Parietal lobe (tissue), 2 donors: ENCODE results near the gene SMPDL3A. TPM values are rescaled to one million over a fixed set of nuclear protein-coding genes. Genes with fewer than 3 reads are reported as not detected.

Source experiments
- small RNA-seq: library from RNA; depleted of rRNA; stranded (forward); fragments of <200 nt; gene quantifications from one replicate; pipeline ENCODE3, GENCODE V24; 2014; ENCODE audit warnings: low replicate concordance
- total RNA-seq: library from RNA; depleted of rRNA; stranded (reverse); fragments of >200 nt; gene quantifications from one replicate; pipeline ENCODE4 v1.2.3, GENCODE V29; 2014

Gene SMPDL3A, protein sequence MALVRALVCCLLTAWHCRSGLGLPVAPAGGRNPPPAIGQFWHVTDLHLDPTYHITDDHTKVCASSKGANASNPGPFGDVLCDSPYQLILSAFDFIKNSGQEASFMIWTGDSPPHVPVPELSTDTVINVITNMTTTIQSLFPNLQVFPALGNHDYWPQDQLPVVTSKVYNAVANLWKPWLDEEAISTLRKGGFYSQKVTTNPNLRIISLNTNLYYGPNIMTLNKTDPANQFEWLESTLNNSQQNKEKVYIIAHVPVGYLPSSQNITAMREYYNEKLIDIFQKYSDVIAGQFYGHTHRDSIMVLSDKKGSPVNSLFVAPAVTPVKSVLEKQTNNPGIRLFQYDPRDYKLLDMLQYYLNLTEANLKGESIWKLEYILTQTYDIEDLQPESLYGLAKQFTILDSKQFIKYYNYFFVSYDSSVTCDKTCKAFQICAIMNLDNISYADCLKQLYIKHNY
- 22.5 TPM for total RNA-seq

DNA sequence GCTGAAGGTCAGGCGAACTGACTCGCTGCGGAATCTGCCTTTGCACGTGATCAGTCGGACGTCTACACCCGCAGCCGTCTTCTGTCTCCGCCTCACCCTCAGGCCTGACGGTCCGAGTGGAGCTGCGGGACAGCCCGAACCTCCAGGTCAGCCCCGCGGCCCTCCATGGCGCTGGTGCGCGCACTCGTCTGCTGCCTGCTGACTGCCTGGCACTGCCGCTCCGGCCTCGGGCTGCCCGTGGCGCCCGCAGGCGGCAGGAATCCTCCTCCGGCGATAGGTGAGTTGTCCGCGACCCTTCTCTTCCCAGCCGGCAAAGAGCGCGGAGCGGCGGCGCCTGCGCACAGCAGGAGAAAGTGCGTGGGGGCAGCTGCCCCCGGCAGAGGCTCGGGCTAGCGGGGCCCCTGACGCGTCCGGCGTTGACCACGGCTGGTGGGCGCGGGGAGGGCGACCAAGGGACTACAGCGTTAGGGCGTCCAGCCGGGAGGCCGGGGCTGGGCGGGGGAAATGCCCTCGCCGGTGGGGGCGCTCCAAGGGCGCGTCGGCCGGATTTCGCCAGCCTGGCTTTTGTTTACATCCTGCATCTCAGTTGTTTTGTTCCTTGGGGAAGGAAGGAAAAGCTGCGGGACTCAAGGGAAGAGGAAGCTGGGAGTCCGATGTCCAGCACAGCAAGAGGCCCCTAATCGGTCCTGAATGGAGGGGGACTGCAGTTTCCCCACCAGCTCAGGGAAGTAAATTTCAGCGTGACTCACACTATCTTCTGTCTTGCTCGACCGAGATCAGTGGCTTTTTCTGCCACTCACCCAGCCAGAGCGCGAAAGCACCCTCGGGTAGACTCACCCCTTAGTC lies at the start of gene SMPDL3A:
TSS of gene SMPDL3A (plus strand) at position 77 of the 846 bp plus-strand sequence. CDS start at position 166, 89 bp downstream.

DNA sequence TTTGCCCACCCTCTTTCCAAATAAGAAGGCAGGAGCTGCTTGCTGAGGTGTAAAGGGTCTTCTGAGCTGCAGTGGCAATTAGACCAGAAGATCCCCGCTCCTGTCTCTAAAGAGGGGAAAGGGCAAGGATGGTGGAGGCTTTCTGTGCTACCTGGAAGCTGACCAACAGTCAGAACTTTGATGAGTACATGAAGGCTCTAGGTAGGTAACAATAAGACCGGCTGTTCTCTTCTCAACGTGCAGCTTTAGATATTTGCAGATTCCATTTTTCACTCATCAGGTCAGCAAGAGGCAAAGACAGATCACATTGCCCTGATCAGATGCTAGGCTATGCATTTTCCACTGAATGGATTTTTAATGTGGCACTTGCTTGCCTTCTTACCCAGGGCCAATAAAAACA lies 9.4 kb upstream of the SMPDL3A start, which contains the start of gene FABP7:
TSS of gene FABP7 (plus strand) at position 50 of the 400 bp plus-strand sequence. CDS start at position 129, 79 bp downstream.

Small RNA genes lying within 50 kb of the gene (small RNA-seq; reads per million reads assigned to genes)
- not detected for gene RN7SL564P

Other genes starting within 250 kb of the SMPDL3A start
- gene PKIB, start 178.9 kb upstream of the SMPDL3A start, total RNA-seq = 0.94 TPM
- 887 TPM for gene FABP7, start 9.5 kb upstream of the SMPDL3A start, total RNA-seq
- gene CLVS2, start 207.0 kb downstream of the SMPDL3A start, total RNA-seq = 70.1 TPM